T-cell (primary cell): ENCODE measurements around the gene EFHD2. TPM values are rescaled to one million over a fixed set of nuclear protein-coding genes. Genes with fewer than 3 reads are reported as not detected.

ENCODE experiments used
- ATAC-seq, 4 experiments: fragments of 200-7000 bp in 3 of 4; fragments of 150-1000 bp in 1 of 4; cut with Tn5 transposase; replicated peaks in 1 of 4; 1 replicate in 3 of 4; 2 replicates in 1 of 4; pipeline ENCODE4 v1.10.0; 2021; ENCODE audit warnings: moderate library complexity in 3 of 4, mild to moderate bottlenecking in 2 of 4, moderate number of reproducible peaks in 1 of 4
- CTCF ChIA-PET, 2 donors: fragments of 300-600 bp; sonication (Branson Sonifier 250); formaldehyde crosslinking; loops; one replicate each; lab custom pipeline; 2022; ENCODE audit warnings: antibody characterized with exemption in 2 of 2; lab: Charles Lee
- POLR2A ChIA-PET, 2 donors: fragments of 300-600 bp; sonication (Branson Sonifier 250); formaldehyde crosslinking; loops; one replicate each; lab custom pipeline; 2022; ENCODE audit warnings: antibody characterized with exemption in 2 of 2; lab: Charles Lee
- DNase-seq, 35 experiments: peaks; one replicate each; pipeline versions ENCODE4 v3.0.0 to v3.0.0-alpha.2; 2013 to 2023
- H3K27ac ChIP-seq: one replicate; pipeline ENCODE4 v1.5.1; 2013; ENCODE audit warnings: low read length
- H3K27me3 ChIP-seq, 2 experiments: replicated peaks in 1 of 2; 1 replicate in 1 of 2; 2 replicates in 1 of 2; pipeline versions ENCODE4 v1.6.1 to v1.7.0; 2013; ENCODE audit warnings: low read length in 1 of 2, mixed read lengths in 1 of 2; ENCODE audit not compliant: control insufficient read depth in 2 of 2, insufficient read depth in 2 of 2; ENCODE audit errors: extremely low read depth in 1 of 2
- H3K36me3 ChIP-seq, 2 donors: 1 replicate in 1 of 2; 2 replicates in 1 of 2; pipeline versions ENCODE4 v1.6.1 to v1.7.0; 2013; ENCODE audit warnings: low read length in 1 of 2; ENCODE audit not compliant: control insufficient read depth in 2 of 2, insufficient read depth in 1 of 2; ENCODE audit errors: extremely low read depth in 1 of 2
- H3K4me1 ChIP-seq, 2 experiments: 1 replicate in 1 of 2; 2 replicates in 1 of 2; pipeline versions ENCODE4 v1.6.1 to v1.7.0; 2013; ENCODE audit warnings: low read length in 2 of 2, mixed read lengths in 1 of 2; ENCODE audit not compliant: insufficient read depth in 2 of 2, control insufficient read depth in 1 of 2; ENCODE audit errors: extremely low read depth in 1 of 2
- H3K4me3 ChIP-seq, 2 donors: 1 replicate in 1 of 2; 2 replicates in 1 of 2; pipeline versions ENCODE4 v1.5.1 to v1.7.0; 2013; ENCODE audit warnings: mild to moderate bottlenecking in 2 of 2, low read length in 1 of 2, moderate library complexity in 1 of 2; ENCODE audit not compliant: control insufficient read depth in 1 of 2; ENCODE audit errors: extremely low read depth in 1 of 2
- H3K9me3 ChIP-seq: 2 replicates; pipeline ENCODE4 v1.7.0; 2013
- H3K27ac Mint-ChIP-seq, 2 donors: one replicate each; pipeline ENCODE4 v1.8.0; 2020 to 2021; ENCODE audit warnings: mild to moderate bottlenecking in 2 of 2, mixed read lengths in 2 of 2
- H3K27me3 Mint-ChIP-seq, 2 donors: one replicate each; pipeline ENCODE4 v1.8.0; 2021 to 2022; ENCODE audit warnings: mixed read lengths in 2 of 2
- H3K36me3 Mint-ChIP-seq: one replicate; pipeline ENCODE4 v1.8.0; 2021; ENCODE audit warnings: mixed read lengths
- H3K4me1 Mint-ChIP-seq, 3 donors: one replicate each; pipeline ENCODE4 v1.8.0; 2020 to 2022; ENCODE audit warnings: mixed read lengths in 3 of 3, mild to moderate bottlenecking in 1 of 3
- H3K4me3 Mint-ChIP-seq, 3 donors: one replicate each; pipeline ENCODE4 v1.8.0; 2020 to 2022; ENCODE audit warnings: mild to moderate bottlenecking in 3 of 3, mixed read lengths in 3 of 3, moderate library complexity in 3 of 3
- H3K9me3 Mint-ChIP-seq, 3 donors: one replicate each; pipeline ENCODE4 v1.8.0; 2020 to 2022; ENCODE audit warnings: mixed read lengths in 3 of 3
- WGBS: methylation state at CpG from one replicate; pipeline ENCODE4 v1.1.5; 2013; ENCODE audit warnings: missing lambda C conversion rate; ENCODE audit not compliant: insufficient coverage; 5-methylcytosine and 5-hydroxymethylcytosine counted together
- total RNA-seq, 35 experiments: library from RNA in 6 of 35; stranded (reverse) in 6 of 35; fragments of 120-200 nt in 1 of 35; gene quantifications; one replicate each; pipeline versions ENCODE4 v1.2.1 to v1.2.4 and lab custom pipeline; 2013 to 2026

The EFHD2 gene
- total RNA-seq, 5 donors from 2014 or later (not counting 1 experiment from before 2014, with no cell fraction given) = 49.1 to 125 (median 63.6) TPM

- 100% methylated on average over 3 of the region's 11 CpGs for WGBS
- Histone ChIP-seq H3K36me3 (no peaks in the 10 kb centered on the region), H3K27me3 (peaks cover 0 to 2% of the 10 kb centered on the region in 2 experiments), H3K27ac (no peak overlapping the region), H3K4me3 (no peak overlapping the region), H3K9me3 (no peaks in the 10 kb centered on the region), H3K4me1 (no peaks in the 10 kb centered on the region)
- Mint-ChIP-seq H3K36me3 (no peaks in the 10 kb centered on the region), H3K27me3 (no peaks in the 10 kb centered on the region), H3K9me3 (no peaks in the 10 kb centered on the region), H3K27ac (no peak overlapping the region), H3K4me1 (no peaks in the 10 kb centered on the region), H3K4me3 (no peak overlapping the region)
- ChIA-PET CTCF (no interaction called here), POLR2A (no interaction called here)
- DNase-seq (no peak), ATAC-seq (no peak)
Observed at GRCh38 chr1:15472587-15472986, 62.9 kb downstream of the EFHD2 start.

- no peaks in the 10 kb centered on the region for H3K9me3 ChIP-seq
- no peak for DNase-seq
- H3K27ac ChIP-seq = no peak within 1 kb of the TSS
- Mint-ChIP-seq H3K27me3 (no peaks in the 10 kb centered on the region), H3K27ac (no peak within 1 kb of the TSS), H3K36me3 (no peaks in the 10 kb centered on the region), H3K4me1 (no peaks in the 10 kb centered on the region), H3K9me3 (no peaks in the 10 kb centered on the region), H3K4me3 (no peak within 1 kb of the TSS)
- ATAC-seq = no peak
- WGBS = 93% methylated on average over 3 of the region's 5 CpGs
- CTCF ChIA-PET = no interaction called here
- H3K36me3 ChIP-seq = no peaks in the 10 kb centered on the region
- no peaks in the 10 kb centered on the region for H3K4me1 ChIP-seq
- H3K27me3 ChIP-seq = no peaks in the 10 kb centered on the region
- H3K4me3 ChIP-seq = no peak within 1 kb of the TSS
- POLR2A ChIA-PET = no interaction called here
Observed at GRCh38 chr1:15475752-15476314, 66.1 kb downstream of the EFHD2 start, which contains the start of gene CELA2B. TSS of gene CELA2B (plus strand) at chr1:15476104. CDS start at chr1:15476126, 22 bp downstream.

GRCh38 chr1:15476927-15477326 is 67.2 kb downstream of the EFHD2 start:
- H3K9me3 Mint-ChIP-seq = no peaks in the 10 kb centered on the region

GRCh38 chr1:15477646-15478212 is 68.0 kb downstream of the EFHD2 start:
- ChIA-PET CTCF (no interaction called here), POLR2A (no interaction called here)
- Mint-ChIP-seq H3K36me3 (no peaks in the 10 kb centered on the region), H3K4me3 (no peak overlapping the region), H3K9me3 (no peaks in the 10 kb centered on the region), H3K4me1 (no peaks in the 10 kb centered on the region), H3K27ac (no peak overlapping the region), H3K27me3 (no peaks in the 10 kb centered on the region)
- Histone ChIP-seq H3K36me3 (no peaks in the 10 kb centered on the region), H3K9me3 (no peaks in the 10 kb centered on the region), H3K4me1 (no peaks in the 10 kb centered on the region), H3K27ac (no peak overlapping the region), H3K27me3 (no peaks in the 10 kb centered on the region), H3K4me3 (no peak overlapping the region)
- WGBS = 90% methylated on average over 4 of the region's 5 CpGs
- ATAC-seq (no peak), DNase-seq (no peak)

More at GRCh38 chr1:15476927-15477326, 67.2 kb downstream of the EFHD2 start:
- ATAC-seq (no peak), DNase-seq (no peak)
- Histone ChIP-seq H3K4me1 (no peaks in the 10 kb centered on the region), H3K9me3 (no peaks in the 10 kb centered on the region), H3K4me3 (no peak overlapping the region), H3K27ac (no peak overlapping the region), H3K27me3 (no peaks in the 10 kb centered on the region), H3K36me3 (no peaks in the 10 kb centered on the region)
- H3K36me3 Mint-ChIP-seq = no peaks in the 10 kb centered on the region
- H3K27me3 Mint-ChIP-seq = no peaks in the 10 kb centered on the region
- POLR2A ChIA-PET = no interaction called here
- H3K27ac Mint-ChIP-seq = no peak overlapping the region
- no CpG with 5 or more reads among the region's 3 CpGs for WGBS
- CTCF ChIA-PET = no interaction called here
- no peaks in the 10 kb centered on the region for H3K4me1 Mint-ChIP-seq
- no peak overlapping the region for H3K4me3 Mint-ChIP-seq

Other genes starting within 250 kb of the EFHD2 start
- gene FHAD1, start 162.7 kb upstream of the EFHD2 start, total RNA-seq = under 1 TPM in 1 of 5 donors, not detected in 4; 0.96 TPM
- gene CTRC, start 28.6 kb downstream of the EFHD2 start, total RNA-seq = 1 to 10 TPM; 1.0 to 4.0 (median 3.6) TPM
- 1 to 10 TPM in 3 of 5 donors, not detected in 2; 1.3 to 1.8 (median 1.5) TPM for gene CELA2A, start 46.8 kb downstream of the EFHD2 start, total RNA-seq
- gene CELA2B, start 66.2 kb downstream of the EFHD2 start, total RNA-seq = under 1 TPM in 2 of 5 donors, not detected in 3; 0.30 to 0.41 TPM
- 10 to 100 TPM; 12.0 to 18.3 (median 14.5) TPM for gene CASP9, start 114.3 kb downstream of the EFHD2 start, total RNA-seq
- 10 to 100 TPM; 16.5 to 27.0 (median 22.4) TPM for gene DNAJC16, start 117.0 kb downstream of the EFHD2 start, total RNA-seq
- gene AGMAT, start 175.2 kb downstream of the EFHD2 start, total RNA-seq = 10 to 100 TPM in 1 of 5 donors, 1 to 10 TPM in 4; 5.9 to 10.8 (median 8.4) TPM
- gene DDI2, start 207.6 kb downstream of the EFHD2 start, total RNA-seq = 10 to 100 TPM; 32.4 to 62.2 (median 60.5) TPM